HS-27A (cell line): ENCODE data around the gene STK25.

Experiments
- DNase-seq: peaks from one replicate; pipeline ENCODE4 v3.0.0-alpha.2; 2012; ENCODE audit warnings: low read depth, missing footprints

Gene STK25

GRCh38 chr2:241493092-241493491 is 15.3 kb downstream of the STK25 start:
- no peak for DNase-seq

- no peak for DNase-seq
These were observed 16.2 kb downstream of the STK25 start for GRCh38 chr2:241492174-241492565.

GRCh38 chr2:241491549-241492173 is 16.7 kb downstream of the STK25 start:
- no peak for DNase-seq

- no peak for DNase-seq
These were observed 17.4 kb downstream of the STK25 start for GRCh38 chr2:241490825-241491506.

- no peak for DNase-seq
These were observed 18.4 kb downstream of the STK25 start for GRCh38 chr2:241489733-241490680.

GRCh38 chr2:241489088-241489487 is 19.3 kb downstream of the STK25 start:
- no peak for DNase-seq

- DNase-seq, result no peak
These were observed 23.0 kb downstream of the STK25 start for GRCh38 chr2:241485172-241485911.

GRCh38 chr2:241483305-241483704 is 25.1 kb downstream of the STK25 start:
- DNase-seq, result no peak

GRCh38 chr2:241482126-241482955 is 26.0 kb downstream of the STK25 start:
- DNase-seq, result no peak

- no peak for DNase-seq
These were observed 26.7 kb downstream of the STK25 start for GRCh38 chr2:241481687-241482086.

- DNase-seq, result no peak
These were observed 29.1 kb downstream of the STK25 start for GRCh38 chr2:241479026-241479898.

GRCh38 chr2:241478166-241478565 is 30.2 kb downstream of the STK25 start:
- no peak for DNase-seq

- no peak for DNase-seq
These were observed 33.1 kb downstream of the STK25 start for GRCh38 chr2:241475267-241475666.

GRCh38 chr2:241473399-241473798 is 35.0 kb downstream of the STK25 start:
- DNase-seq, result no peak

GRCh38 chr2:241469746-241470145 is 38.6 kb downstream of the STK25 start:
- no peak for DNase-seq

GRCh38 chr2:241468476-241468781 is 40.0 kb downstream of the STK25 start:
- DNase-seq, result no peak

- DNase-seq, result no peak
These were observed 40.5 kb downstream of the STK25 start for GRCh38 chr2:241467777-241468475.

GRCh38 chr2:241466230-241466629 is 42.2 kb downstream of the STK25 start:
- no peak for DNase-seq

GRCh38 chr2:241465543-241465942 is 42.8 kb downstream of the STK25 start:
- no peak for DNase-seq
